Panc1 (cell line): ENCODE measurements around the gene INTS4.

Experiments
- CTCF ChIP-seq: fragments of 450-650 bp; IDR thresholded peaks from 2 replicates; pipeline ENCODE4 v1.5.1; 2017; ENCODE audit warnings: mild to moderate bottlenecking
- POLR2AphosphoS5 ChIP-seq: IDR thresholded peaks from 2 replicates; pipeline ENCODE4 v1.6.1; 2012; ENCODE audit warnings: mild to moderate bottlenecking, low read depth, low read length, moderate library complexity
- REST ChIP-seq, 2 experiments: IDR thresholded peaks; 2 replicates each; pipeline ENCODE4 v1.6.1; 2011 to 2012; ENCODE audit warnings: low read depth in 2 of 2, control low read depth in 1 of 2, low read length in 1 of 2, mild to moderate bottlenecking in 1 of 2, moderate library complexity in 1 of 2; ENCODE audit not compliant: insufficient read depth in 1 of 2
- TCF7L2 ChIP-seq: IDR thresholded peaks from 2 replicates; pipeline ENCODE4 v1.6.1; 2011; ENCODE audit warnings: mild to moderate bottlenecking, low read depth, low read length, inconsistent platforms

GRCh38 chr11:78034623-78035022, 40.2 kb upstream of the INTS4 start:
- no peak for TF ChIP-seq CTCF
- no peak for TF ChIP-seq POLR2AphosphoS5
- no peak for TF ChIP-seq TCF7L2
- no peak for TF ChIP-seq REST (IDR thresholded peaks at IDR 0.05; ENCODE audit: insufficient read depth in 1 of 2, low read depth in 2 of 2, low read length in 1 of 2)
